ENCODE results near the gene TOM1L2.

DNA sequence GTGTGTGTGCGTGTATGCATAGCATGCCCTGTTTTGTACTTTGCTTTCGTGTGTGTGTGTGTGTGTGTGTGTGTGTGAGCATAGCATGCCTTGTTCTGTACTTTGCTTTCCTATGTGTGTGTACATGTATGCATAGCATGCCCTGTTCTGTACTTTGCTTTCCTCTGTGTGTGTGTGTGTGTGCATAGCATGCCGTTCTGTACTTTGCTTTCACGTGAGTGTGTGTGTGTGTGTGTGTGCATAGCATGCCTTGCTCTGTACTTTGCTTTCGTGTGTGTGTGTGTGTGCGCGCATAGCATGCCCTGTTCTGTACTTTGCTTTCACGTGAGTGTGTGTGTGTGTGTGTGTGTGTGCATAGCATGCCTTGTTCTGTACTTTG lies 27.8 kb upstream of the TOM1L2 start:
- TF ChIP-seq, protein P1, sequence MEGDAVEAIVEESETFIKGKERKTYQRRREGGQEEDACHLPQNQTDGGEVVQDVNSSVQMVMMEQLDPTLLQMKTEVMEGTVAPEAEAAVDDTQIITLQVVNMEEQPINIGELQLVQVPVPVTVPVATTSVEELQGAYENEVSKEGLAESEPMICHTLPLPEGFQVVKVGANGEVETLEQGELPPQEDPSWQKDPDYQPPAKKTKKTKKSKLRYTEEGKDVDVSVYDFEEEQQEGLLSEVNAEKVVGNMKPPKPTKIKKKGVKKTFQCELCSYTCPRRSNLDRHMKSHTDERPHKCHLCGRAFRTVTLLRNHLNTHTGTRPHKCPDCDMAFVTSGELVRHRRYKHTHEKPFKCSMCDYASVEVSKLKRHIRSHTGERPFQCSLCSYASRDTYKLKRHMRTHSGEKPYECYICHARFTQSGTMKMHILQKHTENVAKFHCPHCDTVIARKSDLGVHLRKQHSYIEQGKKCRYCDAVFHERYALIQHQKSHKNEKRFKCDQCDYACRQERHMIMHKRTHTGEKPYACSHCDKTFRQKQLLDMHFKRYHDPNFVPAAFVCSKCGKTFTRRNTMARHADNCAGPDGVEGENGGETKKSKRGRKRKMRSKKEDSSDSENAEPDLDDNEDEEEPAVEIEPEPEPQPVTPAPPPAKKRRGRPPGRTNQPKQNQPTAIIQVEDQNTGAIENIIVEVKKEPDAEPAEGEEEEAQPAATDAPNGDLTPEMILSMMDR (IDR thresholded peaks at IDR 0.05): no peak
- TF ChIP-seq ZFX (IDR thresholded peaks at IDR 0.05; ENCODE audit: borderline replicate concordance): no peak

Data from 22Rv1 (cell line).